ENCODE measurements around the gene COL26A1.

Gene COL26A1

GRCh38 chr7:101597941-101598340 is 235.3 kb downstream of the COL26A1 start:
- TF ChIP-seq, protein P1, sequence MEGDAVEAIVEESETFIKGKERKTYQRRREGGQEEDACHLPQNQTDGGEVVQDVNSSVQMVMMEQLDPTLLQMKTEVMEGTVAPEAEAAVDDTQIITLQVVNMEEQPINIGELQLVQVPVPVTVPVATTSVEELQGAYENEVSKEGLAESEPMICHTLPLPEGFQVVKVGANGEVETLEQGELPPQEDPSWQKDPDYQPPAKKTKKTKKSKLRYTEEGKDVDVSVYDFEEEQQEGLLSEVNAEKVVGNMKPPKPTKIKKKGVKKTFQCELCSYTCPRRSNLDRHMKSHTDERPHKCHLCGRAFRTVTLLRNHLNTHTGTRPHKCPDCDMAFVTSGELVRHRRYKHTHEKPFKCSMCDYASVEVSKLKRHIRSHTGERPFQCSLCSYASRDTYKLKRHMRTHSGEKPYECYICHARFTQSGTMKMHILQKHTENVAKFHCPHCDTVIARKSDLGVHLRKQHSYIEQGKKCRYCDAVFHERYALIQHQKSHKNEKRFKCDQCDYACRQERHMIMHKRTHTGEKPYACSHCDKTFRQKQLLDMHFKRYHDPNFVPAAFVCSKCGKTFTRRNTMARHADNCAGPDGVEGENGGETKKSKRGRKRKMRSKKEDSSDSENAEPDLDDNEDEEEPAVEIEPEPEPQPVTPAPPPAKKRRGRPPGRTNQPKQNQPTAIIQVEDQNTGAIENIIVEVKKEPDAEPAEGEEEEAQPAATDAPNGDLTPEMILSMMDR (IDR thresholded peaks at IDR 0.05) = no peak

DNA sequence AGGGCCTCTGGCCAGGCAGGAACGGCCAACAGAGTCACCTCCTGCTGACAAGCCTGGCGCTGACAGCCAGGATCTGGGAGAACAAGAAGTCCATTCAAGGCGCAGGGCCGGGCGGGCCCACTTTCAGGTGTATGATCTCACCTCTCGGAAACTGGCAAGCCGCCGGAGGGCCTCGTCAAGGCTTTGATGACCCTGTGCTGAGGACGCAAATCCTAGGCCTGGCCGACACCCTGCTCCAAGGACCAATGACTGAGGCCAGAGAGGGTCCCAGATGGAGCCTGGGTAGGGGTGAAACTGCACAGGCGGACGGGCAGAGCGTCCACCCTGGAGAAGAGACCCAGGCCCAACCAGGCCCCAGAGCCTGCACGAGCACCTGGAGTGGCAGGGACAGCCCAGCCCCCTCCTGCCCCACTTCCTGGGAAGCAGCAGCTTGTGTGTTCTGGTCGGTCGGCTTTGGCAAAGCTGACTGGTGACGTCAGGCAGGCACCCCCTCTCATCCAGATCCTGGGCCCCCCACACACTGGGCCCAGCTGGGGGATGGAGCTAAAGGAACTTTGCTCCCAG is 235.8 kb downstream of the COL26A1 start:
- TF ChIP-seq, protein P1 (IDR thresholded peaks at IDR 0.05) = no peak

DNA sequence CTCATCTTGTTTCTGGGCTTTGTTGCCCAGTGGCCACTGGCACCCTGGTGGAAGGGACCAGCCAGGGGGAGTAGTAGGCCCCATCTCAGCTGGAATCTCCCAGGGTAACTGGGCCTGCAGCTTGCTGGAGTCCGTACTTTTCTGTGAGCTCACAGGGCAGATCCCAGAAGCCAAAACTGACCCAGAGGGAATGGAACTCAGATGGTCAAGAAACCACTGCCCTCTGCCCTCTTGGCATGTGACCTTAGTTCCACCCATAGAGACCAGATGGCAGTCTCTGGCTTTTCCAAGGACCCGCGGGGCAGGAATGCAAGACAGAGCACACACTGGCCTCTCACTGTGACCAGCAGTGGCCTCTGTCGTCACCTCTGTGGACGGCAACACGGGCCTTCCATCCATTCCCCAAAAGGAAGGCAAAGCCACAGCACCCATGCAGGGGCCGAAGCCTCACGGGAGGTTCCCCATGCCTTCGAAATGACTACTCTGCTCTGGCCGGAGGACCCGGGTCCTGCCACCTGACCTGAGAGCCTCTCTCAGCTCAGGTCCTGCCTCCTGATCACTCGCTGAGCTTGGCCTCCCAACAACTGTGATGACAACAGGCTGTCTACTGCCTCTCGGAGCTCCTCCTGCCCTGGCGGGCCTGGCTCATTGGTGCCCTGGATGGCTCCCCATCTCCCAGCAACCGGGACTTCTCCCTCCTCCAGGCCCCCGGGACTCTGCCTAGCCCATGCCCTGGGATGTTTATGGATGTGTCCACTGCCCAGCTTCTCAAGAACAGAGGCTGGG is 236.5 kb downstream of the COL26A1 start:
- TF ChIP-seq, protein P1 (IDR thresholded peaks at IDR 0.05) = no peak

- TF ChIP-seq, protein P1 (IDR thresholded peaks at IDR 0.05) = no peak
These were observed 237.1 kb downstream of the COL26A1 start for GRCh38 chr7:101599787-101600186.

DNA sequence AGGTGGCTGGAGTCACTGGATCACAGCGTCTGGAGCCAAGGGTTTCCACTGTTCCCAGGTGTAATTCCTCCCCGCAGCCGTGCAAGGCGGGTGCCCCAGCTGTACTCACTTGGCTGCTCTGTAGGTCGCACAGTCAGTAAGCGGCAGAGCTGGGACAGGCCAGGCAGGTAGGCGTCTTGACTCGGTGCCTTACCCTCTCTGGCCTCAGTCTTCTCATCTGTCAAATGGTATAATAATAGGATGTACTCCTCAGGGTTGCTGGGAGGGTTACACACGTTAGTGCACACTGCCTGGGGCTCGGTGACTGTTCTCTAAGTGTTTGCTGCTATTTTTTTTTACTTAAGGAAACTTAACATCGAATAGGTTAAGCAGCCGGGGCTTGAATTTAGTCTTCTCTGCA is 239.4 kb downstream of the COL26A1 start:
- TF ChIP-seq, protein P1 (IDR thresholded peaks at IDR 0.05) = no peak

- TF ChIP-seq, protein P1 (IDR thresholded peaks at IDR 0.05) = peak; percentile 96
These were observed 240.0 kb downstream of the COL26A1 start for GRCh38 chr7:101602484-101603241.

DNA sequence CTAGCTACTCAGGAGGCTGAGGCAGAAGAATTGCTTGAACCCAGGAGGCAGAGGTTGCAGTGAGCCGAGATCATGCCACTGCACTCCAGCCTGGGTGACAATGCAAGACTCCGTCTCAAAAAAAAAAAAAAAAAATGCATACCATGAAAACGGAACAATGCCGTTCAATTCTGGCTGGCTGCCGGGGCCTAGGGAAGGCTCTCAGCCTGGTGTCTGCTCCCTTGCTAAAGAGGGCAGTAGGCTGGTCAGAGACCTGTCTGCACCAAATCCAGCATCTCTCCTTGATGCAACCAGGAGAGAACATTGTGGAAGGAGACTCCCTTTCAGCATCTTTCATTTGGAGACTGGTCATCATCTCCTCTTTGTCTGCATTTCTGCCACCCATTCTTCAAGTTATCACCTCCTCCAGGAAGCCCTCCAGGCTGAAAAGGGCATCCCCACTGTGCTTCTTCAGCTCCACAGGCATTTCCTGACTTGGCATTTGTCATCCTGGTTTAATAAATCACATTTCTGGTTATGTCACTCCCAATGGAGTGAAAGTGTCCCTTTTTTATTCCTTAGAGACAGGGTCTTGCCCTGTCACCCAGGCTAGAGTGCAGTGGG is 241.8 kb downstream of the COL26A1 start:
- TF ChIP-seq, protein P1 (IDR thresholded peaks at IDR 0.05) = no peak

All from LNCAP (cell line).